NCI-H2029 (cell line): ENCODE data around the gene SDR9C7.
"Not testable (repeated sequence)": the region's sequence is repeated elsewhere in the genome, so short reads cannot be mapped to it uniquely, and the experiment has no call there.

Experiments used
- DNase-seq: peaks from one replicate; lab custom pipeline; 2025; lab: John Stamatoyannopoulos, UW

The SDR9C7 gene

DNA sequence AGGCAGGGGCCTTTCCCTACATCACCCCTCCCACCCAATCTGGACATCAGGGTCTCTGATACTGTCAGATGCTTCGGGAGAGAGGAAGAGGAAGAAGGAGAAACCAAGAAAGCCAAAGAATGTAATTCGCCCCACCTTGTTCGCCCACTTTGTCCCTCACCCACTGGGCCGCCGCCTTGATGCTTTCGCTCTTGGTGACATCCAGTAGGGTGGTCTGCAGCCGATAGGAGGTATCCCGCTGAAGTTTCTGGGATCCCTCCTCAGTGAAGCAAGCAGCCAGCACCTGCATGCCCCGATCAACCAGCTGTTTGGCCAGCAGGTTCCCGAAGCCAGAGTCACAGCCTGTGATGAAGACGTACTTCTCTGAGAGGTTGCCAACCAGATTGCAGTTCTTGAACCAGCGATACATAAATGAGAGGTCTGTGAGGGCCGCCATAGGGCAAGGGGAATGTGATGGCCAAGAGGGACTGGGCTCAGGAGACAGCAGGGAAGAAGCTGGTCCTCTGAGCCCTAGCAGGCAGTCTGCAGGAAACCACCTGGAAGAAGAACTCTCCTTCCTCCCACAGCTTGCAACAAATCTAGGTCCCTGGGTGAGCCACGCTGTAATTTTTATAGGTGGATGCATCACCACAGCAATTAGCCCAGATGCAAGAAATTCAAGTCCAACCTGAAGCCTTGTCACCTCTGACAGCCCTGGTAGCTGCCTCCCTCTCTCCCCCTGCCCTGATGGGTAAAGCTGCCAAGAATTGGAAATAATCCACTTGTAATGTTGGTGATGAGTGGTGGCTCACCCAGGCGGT is at the start of gene SDR9C7:
Gene SDR9C7 (minus strand): TSS at position 583 of the 800 bp plus-strand sequence. CDS start 147 bp downstream, at position 436.
- no peak for DNase-seq

DNA sequence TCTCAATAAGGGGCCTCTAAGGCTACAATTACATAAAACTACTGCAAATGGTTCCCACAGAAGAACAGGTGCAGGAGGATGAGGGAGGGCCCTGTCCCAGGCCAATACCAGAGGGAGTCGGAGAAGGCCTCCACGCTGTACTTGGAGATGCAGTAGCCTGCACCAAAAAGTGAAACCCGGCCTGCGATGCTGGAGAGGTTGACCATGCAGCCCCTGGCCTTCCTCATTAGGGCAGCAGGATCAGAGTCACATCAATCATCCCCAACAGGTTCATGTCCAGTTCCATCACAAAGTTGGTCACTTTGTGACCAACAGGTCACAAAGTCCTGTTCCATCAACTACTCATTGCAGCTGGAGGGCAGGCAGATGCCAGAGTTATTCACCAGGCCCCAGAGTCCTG is 49.2 kb upstream of the SDR9C7 start:
- no peak for DNase-seq

DNA sequence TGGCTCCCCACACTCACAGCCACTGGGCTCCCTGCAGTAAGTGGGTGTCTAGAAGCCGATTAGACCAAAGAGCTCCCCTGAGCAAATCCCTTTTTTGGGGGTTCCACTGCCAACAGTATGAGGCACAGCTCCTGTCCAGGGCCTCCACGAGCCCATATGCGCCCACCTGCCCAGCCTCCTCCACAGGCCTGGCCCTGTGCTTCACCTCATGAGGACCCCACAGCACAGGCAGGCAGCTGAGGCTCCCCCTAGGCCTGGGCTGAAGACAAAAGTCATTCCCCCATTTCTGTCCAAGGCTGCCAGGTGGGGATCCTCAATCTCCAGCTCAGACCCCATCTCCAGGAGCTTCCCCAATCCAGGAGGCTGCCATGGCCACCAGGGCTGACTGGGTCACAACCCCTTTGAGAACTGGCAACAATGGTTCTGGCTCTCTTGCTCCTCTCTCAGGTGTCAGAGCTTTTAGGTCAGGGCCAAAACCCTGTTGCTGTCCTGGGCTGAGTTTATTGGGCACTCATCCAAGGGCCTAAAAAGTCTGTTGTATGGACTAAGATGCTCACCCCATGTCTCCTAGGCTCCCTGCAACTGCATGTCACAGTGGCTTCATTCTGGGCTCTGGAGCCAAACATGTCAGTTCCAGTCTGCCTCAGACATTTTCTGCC is 48.5 kb upstream of the SDR9C7 start:
- not testable (repeated sequence) for DNase-seq

DNA sequence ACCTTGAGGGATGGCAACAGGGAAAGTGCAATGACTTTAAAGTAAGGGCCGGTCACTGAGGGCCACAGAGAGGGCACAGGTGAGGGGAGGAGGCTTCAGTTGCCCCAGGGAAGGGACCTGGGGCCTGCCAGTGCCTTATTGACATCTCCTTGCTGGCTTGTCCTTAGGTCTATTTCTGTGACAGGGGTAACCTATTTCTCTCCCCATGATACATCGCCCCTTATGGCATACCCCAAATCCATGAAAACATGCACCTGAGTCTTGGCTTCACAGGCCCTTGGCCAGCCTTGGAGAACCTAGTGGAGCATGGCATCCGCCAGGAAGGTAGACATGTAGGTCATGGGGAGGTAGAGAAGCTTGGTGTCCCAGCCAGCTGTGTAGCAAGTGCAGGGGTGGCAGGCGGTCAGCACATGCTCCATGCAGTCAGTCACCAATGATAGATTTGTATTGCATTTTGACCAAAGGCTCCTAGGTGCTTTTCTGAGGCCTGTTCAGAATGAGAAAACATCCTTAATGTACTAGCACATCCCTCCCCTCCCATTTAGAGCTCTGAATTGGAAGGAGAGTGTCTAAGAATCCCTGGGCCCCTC is 46.8 kb upstream of the SDR9C7 start:
- no peak for DNase-seq

DNA sequence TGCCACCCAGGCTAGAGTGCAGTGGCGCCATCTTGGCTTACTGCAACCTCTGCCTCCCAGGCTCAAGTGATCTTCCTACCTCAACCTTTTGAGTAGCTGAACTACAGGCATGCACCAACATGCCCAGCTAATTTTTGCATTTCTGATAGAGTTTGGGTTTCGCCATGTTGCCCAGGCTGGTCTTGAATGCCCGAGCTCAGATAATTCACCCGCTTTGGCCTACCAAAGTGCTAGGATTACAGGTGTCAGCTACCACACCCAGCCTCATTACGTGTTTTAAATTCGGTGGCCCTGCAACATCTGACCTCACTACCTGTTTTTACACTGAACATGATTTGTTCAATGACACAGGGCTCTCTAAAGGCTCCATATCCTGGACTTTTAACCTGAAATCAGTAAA is 46.1 kb upstream of the SDR9C7 start:
- DNase-seq: no peak

DNA sequence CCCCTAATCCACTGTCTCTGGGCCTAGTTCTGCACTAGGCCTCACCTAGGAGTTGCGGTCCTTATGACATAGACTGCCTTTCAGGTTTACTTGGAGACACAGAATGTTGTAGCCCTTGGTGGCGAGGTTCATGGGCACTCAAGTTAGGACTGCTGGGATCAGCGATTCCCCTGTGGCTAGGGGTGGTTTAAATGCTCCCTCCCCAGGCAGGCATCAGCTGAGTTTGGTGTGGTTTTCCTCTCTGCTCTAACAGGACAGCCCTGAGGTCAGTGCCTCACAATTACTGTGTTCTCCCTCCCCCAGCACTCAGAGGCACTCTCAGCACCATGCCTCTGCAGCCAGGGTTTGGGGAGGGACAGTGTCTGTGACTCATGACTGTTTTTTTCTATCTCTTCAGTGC is 45.4 kb upstream of the SDR9C7 start:
- DNase-seq: no peak

DNA sequence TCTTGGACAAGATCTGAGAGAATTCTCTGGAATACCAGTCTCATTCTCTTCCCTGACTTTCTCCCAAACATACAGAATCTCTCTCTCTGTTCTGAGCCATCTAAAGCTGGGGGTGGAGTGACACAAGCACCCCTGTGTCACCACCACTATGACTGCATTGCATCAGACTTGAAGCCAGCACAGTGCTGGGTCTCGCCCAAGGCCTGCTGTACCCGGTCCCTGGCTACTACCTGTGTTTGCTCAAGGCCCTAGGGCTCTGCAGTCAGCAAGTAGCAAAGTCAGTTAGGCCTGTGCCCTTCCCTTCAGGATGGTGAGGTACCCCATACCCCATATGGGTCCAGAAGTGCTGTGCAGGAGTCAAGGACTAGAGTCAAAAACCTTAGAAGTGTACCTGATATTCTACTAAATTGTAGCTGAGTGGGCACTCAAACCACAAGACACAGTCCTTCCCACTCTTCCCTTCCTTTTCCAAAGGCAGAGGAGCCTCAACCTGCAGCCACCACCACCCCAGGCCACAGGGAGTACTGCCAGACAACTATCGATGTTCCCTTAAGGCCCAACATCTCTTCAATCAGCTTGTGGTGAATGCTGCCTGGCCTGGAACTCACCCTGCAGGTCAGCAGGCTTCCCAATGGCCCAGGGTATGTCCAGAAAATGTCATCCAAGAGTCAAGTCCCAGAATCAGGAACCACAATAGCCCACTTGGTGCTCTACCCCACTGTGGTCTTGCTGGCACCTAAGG is 44.4 kb upstream of the SDR9C7 start:
- DNase-seq: no peak

DNA sequence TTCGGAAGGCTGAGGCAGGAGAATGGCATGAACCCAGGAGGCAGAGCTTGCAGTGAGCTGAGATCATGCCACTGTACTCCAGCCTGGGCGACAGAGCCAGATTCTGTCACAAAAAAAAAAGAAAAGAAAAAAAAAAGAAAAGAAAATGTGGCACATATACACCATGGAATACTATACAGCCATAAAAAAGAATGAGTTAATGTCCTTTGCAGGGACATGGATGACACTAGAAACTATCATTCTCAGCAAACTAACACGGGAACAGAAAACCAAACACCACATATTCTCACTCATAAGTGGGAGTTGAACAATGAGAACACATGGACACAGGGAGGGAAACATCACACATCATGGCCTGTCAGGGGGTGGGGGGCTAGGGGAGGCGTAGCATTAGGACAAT is 43.2 kb upstream of the SDR9C7 start:
- not testable (repeated sequence) for DNase-seq

DNA sequence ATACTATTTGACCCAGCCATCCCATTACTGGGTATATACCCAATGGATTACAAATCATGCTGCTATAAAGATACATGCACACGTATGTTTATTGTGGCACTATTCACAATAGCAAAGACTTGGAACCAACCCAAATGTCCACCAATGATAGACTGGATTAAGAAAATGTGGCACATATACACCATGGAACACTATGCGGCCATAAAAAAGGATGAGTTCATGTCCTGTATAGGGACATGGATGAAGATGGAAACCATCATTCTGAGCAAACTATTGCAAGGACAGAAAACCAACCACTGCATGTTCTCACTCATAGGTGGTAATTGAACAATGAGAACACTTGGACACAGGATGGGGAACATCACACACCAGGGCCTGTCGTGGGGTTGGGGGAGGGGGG is 40.0 kb upstream of the SDR9C7 start:
- DNase-seq: not testable (repeated sequence)

DNA sequence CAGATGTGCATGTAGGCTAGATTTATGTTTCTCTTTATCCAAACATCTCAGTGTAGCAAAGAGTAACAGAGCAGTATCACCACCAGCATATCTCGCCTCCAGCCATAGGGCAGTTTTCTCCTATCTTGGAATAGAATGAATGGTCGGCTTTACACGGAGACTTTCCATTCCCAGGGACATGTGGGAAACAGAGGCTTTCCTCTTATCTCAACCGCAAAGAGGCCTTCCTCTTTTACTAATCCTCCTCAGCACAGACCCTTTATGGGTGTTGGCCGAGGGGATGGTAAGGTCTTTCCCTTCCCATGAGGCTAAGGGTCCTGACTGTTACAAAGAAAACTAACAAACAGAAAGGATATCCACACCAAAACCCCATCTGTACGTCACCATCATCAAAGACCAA is 34.7 kb upstream of the SDR9C7 start:
- not testable (repeated sequence) for DNase-seq

DNA sequence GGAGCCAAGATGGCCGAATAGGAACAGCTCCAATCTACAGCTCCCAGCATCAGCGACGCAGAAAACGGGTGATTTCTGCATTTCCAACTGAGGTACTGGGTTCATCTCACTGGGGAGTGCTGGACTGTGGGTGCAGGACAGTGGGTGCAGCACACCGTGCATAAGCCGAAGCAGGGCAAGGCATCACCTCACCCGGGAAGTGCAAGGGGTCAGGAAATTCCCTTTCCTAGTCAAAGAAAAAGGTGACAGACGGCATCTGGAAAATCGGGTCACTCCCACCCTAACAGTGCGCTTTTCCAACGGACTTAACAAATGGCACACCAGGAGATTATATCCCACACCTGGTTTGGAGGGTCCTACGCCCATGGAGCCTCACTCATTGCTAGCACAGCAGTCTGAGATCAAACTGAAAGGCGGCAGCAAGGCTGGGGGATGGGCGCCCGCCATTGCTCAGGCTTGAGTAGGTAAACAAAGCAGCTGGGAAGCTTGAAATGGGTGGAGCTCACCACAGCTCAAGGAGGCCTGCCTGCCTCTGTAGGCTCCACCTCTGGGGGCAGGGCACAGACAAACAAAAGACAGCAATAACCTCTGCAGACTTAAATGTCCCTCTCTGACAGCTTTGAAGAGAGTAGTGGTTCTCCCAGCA is 31.9 kb upstream of the SDR9C7 start:
- DNase-seq: peak; percentile 38

DNA sequence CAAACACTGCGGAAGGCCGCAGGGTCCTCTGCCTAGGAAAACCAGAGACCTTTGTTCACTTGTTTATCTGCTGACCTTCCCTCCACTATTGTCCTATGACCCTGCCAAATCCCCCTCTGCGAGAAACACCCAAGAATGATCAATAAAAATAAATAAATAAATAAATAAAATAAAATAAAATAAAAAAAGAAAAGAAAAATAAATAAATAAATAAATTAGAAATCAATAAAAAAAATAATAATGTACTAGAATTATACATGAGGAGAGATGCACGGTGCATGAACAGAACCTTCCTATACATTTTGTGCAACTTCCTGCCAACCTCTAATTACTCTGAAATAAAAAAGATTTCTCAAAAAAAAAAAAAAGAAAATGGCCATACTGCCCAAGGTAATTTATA is 30.9 kb upstream of the SDR9C7 start:
- DNase-seq: not testable (repeated sequence)

DNA sequence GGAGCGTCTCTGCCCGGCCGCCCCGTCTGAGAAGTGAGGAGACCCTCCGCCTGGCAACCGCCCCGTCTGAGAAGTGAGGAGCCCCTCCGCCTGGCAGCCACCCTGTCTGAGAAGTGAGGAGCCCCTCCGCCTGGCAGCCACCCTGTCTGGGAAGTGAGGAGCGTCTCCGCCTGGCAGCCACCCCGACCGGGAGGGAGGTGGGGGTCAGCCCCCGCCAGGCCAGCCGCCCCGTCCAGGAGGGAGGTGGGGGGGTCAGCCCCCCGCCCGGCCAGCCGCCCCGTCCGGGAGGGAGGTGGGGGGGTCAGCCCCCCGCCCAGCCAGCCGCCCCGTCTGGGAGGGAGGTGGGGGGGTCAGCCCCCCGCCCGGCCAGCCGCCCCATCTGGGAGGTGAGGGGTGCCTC is 29.3 kb upstream of the SDR9C7 start:
- not testable (repeated sequence) for DNase-seq

DNA sequence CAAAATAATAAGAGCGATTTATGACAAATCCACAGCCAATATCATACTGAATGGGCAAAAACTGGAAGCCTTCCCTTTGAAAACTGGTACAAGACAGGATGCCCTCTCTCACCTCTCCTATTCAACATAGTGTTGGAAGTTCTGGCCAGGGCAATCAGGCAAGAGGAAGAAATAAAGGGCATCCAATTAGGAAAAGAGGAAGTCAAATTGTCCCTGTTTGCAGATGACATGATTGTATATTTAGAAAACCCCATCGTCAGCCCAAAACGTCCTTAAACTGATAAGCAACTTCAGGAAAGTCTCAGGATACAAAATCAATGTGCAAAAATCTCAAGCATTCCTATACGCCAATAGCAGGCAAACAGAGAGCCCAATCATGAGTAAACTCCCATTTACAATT is 28.0 kb upstream of the SDR9C7 start:
- not testable (repeated sequence) for DNase-seq

DNA sequence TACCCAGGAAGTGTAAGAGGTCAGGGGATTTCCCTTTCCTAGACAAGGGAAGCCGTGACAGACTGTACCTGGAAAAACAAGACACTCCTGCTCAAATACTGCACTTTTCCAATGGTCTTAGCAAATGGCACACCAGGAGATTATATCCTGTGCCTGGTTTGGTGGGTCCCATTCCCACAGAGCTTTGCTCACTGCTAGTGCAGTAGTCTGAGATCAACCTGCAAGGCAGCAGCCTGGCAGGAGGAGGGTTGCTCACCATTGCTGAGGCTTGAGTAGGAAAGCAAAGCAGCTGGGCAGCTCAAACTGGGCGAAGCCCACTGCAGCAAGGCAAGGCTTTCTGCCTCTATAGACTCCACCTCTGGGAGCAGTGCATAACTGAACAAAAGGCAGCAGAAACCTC is 24.2 kb upstream of the SDR9C7 start:
- DNase-seq: no peak

DNA sequence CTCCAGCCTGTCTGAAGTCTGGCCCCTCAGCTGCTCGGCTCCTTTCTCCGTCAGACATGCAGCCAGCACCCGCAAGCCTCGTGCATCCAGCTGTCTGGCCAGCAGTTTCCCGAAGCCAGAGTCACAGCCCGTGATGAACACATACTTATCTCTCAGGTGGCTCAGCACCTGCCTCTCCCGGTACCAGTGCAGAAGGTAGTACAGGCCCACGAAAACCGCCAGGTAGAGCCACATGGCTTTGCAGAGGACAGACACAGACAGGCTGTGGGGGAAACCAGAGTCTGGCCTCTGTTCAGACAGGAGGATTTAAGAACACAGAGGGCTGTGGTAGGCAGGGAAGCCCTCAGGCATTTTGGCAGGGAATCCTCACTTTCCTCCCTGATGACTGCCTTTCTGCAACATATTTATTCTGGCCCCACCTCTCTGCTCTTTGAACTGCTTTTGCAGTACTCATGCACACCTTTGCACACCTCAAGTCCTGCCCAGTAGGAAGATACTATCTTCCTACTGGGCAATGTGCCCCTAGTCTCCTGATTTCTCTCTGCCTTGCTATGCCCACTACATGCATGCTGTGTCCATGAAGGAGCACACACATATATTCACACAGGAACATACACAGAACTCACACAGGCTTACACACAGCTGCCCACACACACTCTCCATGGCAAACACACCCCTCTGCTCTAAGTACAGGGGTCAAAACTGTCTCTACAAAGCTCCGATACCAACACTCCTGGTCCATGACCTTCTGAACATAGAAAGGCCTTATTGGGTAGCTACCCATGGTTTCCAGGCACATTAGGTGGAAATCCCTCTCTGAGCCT is 23.2 kb upstream of the SDR9C7 start, which contains the start of gene RDH16:
Gene RDH16 (minus strand): TSS at position 380 of the 824 bp plus-strand sequence. CDS start 146 bp downstream, at position 234.
- no peak for DNase-seq

DNA sequence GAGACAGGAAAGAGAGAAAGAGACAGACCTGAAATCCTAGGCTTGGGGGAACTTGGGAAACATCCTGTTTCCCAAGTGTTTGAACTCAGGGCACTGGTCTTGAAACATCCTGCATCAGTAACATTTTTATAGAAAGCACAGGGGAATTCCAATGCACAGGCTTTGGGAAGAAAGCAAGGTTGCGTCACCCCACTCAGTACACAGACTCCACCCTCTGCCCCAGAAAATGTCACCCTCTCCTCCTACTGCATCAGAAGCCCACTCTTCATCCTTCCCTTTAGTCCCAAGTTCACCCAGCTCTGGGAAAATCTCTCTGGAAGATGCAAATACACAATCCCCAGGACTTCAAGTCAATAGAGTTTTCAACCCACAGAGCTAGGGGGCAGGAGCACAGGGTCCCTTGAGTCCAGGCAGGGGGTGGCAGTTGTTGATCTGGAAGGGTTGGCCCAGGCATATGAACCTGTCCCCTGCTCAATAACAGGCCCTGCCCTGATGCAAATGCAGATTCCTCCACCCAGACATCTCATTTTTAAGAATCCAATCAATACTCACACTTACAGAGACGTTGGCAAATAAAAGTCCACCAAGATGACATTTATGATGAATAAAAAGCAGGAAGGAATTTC is 21.5 kb upstream of the SDR9C7 start:
- DNase-seq: no peak

DNA sequence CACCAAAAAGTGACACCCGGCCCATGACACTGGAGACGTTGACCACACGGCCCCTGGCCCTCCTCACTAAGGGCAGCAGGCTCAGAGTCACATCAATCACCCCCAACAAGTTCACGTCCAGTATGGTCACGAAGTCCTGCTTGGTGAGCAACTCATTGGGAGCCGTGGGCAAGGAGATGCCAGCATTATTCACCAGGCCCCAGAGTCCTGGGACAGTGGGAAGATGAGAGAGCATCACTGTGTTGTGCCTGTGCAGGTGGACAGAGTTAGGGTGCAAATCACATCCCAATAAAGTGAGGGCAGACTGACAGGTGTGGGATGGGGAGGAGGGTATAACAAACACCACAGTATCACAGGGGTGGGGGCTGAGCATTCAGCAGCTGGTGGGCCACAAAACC is 20.7 kb upstream of the SDR9C7 start:
- DNase-seq: no peak

DNA sequence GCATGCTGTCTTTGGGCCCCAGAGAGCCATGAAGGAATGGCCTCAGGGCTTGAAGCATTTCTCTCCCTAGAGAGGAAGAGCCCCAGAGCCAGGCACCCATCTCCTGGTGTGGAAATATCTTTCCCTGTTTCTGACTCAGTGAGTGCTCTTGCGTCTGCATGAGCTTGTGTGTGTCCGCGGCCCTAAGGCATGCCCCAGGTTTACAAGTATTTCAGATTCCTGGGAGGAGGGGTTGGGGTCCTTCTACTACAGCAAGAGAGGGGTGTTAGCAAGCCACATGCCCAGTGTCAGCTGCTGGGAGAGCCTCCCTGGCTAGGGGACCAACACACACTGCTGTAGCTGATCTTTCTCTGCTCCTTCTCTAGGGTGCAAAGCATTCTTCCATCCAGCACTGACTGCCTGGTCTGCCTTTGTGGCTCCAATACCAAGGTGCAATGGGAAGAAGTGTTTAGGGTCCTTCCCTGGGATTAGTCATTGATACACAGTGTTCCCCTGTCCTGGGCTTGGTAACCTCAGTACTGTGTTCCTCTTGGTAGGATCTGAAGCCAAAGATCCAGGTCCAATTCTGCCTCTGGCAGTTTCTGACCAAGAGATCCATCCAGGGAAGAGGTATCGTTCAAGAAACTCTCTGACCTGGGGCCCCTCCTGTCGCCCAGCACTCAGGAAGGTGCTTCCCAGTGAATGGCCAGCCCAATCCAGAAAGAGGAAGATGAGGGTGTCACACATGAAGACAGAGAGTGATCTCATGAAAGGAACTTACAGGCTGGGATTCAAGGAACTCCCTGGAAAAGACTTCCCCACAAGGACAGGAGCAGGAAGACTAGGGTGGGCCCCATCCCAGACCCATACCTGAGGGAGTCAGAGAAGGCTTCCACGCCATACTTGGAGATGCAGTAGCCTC is 20.1 kb upstream of the SDR9C7 start:
- DNase-seq: no peak
